C4-2B (cell line): ENCODE results near the gene USP30.

Experiments
- ZFX ChIP-seq: fragments of 450-650 bp; IDR thresholded peaks from 2 replicates; pipeline ENCODE4 v1.6.1; 2017
- TF ChIP-seq, protein P1 (sequence below): fragments of 450-650 bp; conservative IDR thresholded peaks from 2 replicates; pipeline ENCODE4 v1.5.1; 2017; ENCODE audit warnings: mild to moderate bottlenecking

DNA sequence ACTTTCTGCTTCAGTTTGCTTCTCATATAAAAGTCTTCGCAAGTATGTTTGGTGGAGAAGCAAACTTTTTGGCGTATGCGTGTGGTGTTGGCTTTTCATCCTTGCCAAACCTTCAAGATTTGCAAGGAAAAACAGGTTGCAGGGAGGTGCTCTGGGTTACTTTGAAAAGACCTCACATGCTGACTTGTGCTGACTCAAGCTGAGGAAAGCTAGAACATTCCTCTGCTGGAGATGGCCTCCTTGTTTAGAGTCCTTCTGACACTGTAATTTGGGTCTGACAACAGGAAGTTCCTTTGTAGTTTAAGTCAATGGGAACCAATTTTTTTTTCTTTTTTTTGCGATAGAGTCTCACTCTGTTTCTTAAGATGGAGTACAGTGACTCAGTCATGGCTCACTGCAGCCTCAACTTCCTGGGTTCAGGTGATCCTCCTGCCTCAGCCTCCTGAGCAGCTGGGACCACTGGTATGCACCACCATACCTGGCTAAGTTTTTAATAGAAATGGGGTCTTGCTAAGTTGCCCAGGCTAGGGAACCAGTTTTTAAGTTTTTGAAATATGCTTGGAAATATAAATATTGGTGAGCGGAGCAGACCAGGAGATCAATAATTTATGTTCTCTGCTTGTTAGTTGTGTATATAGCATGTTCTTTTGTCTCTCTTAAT is 61.4 kb downstream of the USP30 start:
- TF ChIP-seq, protein P1, sequence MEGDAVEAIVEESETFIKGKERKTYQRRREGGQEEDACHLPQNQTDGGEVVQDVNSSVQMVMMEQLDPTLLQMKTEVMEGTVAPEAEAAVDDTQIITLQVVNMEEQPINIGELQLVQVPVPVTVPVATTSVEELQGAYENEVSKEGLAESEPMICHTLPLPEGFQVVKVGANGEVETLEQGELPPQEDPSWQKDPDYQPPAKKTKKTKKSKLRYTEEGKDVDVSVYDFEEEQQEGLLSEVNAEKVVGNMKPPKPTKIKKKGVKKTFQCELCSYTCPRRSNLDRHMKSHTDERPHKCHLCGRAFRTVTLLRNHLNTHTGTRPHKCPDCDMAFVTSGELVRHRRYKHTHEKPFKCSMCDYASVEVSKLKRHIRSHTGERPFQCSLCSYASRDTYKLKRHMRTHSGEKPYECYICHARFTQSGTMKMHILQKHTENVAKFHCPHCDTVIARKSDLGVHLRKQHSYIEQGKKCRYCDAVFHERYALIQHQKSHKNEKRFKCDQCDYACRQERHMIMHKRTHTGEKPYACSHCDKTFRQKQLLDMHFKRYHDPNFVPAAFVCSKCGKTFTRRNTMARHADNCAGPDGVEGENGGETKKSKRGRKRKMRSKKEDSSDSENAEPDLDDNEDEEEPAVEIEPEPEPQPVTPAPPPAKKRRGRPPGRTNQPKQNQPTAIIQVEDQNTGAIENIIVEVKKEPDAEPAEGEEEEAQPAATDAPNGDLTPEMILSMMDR: no peak
- TF ChIP-seq ZFX: no peak
